NCI-H1092 treated with DMSO at 0.1 percent for 48 hours (cell line): ENCODE data around the gene KCNAB2.

Experiments
- DNase-seq: peaks from one replicate; lab custom pipeline; 2025; lab: John Stamatoyannopoulos, UW

KCNAB2 gene

GRCh38 chr1:6109688-6110087, 64.0 kb downstream of the KCNAB2 start:
- DNase-seq, result no peak

GRCh38 chr1:6110326-6110725, 64.6 kb downstream of the KCNAB2 start:
- DNase-seq, result no peak

GRCh38 chr1:6111571-6111970, 65.9 kb downstream of the KCNAB2 start:
- peak; percentile 99 for DNase-seq

GRCh38 chr1:6111991-6112689, 66.5 kb downstream of the KCNAB2 start:
- DNase-seq, result no peak

DNA sequence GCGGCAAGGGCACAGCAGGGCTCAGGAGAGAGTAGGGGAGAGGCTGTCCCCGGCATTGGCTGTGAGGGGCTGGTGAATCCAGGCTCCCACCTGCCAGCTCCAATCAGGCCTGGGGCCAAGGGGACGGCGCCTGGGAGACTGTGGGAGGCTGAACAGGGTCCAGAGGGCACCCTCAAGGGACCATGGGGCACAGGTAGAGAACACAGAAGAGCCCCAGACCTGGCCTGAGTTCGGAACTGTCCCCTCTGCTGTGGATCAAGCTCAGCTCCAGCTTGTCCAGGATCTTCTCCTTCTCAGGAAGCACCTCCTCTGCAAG, 67.0 kb downstream of the KCNAB2 start:
- no peak for DNase-seq

GRCh38 chr1:6113116-6113515, 67.4 kb downstream of the KCNAB2 start:
- DNase-seq, result no peak

DNA sequence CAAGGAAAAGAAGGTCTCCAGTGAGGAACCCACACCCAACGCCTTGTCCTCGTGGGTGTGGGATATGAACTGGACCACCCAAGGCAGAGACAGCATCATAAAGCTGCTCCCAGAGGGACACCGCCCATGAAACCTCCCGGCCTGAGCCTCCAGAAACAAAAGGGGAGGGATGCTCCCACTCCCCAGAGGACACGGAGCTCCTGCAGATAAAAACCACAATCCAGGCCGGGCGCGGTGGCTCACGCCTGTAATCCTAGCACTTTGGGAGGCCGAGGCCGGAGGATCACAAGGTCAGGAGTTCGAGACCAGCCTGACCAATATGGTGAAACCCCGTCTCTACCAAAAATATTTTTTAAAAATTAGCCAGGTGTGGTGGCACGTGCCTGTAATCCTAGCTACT, 68.1 kb downstream of the KCNAB2 start:
- no peak for DNase-seq

- DNase-seq, result no peak
Observed at GRCh38 chr1:6116137-6116536, 70.4 kb downstream of the KCNAB2 start.

GRCh38 chr1:6117064-6117463, 71.4 kb downstream of the KCNAB2 start:
- DNase-seq, result no peak

DNA sequence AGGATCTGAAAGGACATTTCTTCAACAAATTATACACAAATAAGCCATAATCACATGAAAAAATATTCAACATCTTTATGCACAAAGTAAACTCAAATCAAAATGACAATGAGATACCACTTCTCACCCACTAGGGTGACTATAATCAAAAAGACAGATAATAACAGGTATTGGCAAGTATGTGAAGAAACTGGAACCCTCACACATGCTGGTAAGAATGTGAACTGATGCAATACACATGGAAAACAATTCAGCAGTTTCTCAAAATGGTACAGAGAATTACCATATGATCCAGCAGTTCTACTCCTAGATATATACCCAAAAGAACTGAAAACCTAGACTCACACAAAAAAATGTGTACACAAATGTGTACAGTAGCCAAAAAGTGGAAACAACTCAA, 71.9 kb downstream of the KCNAB2 start:
- no peak for DNase-seq

GRCh38 chr1:6118415-6118814, 72.7 kb downstream of the KCNAB2 start:
- DNase-seq, result no peak

GRCh38 chr1:6121021-6121421, 75.3 kb downstream of the KCNAB2 start:
- DNase-seq, result no peak

DNA sequence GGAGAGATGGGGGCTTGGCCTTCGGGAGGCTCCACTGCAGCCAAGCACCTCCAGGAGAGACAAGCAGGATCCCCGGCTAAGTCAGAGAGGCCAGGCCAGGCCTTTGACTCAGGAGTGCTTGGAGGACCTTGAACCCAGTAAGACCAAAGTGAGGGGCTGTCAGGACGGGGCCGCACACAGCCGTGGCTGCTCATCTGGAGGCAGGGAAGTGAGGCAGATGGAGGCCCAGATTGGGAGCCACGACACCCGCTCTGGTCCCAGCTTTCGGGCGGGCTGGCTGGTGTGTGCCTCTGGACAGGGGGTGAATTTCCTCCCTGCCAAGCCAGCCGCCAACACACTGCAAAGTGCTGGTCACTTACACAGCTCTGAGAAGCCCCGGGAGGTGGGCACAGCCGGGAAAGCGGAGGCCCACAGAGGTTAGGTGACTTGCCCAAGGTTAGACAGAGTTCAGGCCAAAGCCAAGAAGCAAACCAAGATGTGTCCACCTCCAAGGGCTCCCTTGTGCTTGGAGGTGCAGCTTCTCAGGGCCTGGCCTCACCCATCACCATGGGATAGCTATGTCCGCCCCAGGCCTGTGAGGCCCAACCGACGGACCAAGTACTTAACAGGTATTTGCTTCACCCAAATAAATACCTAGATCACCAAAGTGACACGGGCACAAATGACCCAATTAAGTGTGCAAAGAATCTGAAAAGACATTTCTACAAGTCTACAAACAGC, 76.1 kb downstream of the KCNAB2 start:
- no peak for DNase-seq

DNA sequence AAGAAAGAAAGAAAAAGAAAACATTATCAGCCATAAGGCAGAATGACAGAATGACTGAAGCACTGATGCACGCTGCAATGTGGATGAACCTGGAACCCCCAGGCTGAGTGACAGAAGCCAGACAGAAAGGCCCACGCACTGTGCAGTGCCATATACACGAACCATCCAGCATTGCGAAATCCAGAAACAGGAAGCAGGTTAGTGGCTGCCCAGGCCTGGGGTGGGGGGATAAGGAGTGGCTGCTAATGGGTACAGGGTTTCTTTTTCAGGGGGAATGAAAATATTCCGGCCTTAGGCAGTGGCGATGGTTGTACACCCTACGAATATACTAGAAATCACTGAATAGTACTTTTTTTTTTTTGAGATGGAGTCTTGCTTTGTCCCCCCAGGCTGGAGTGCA, 77.4 kb downstream of the KCNAB2 start:
- no peak for DNase-seq

DNA sequence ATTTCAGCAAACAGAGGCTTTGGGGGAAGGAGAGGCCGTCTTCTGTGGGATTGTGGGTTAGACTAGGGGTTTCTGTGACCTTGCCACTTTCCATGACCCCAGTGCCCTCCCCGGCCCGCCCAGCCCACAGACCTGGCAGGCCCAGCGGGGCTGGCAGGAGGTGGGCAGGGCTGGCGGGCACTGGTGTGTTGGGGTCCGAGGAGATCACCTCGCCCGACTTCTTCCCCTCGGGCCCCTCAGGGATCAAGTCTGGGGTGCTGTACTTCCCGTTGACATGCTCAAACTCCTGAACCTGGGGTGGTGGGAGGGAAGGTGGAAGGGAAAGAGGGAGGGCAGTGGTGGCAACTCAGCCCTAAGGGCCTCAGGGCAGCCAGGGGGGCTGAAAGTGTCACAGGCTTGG, 78.1 kb downstream of the KCNAB2 start:
- DNase-seq, result no peak

- no peak for DNase-seq
Observed at GRCh38 chr1:6124341-6124740, 78.7 kb downstream of the KCNAB2 start.

DNA sequence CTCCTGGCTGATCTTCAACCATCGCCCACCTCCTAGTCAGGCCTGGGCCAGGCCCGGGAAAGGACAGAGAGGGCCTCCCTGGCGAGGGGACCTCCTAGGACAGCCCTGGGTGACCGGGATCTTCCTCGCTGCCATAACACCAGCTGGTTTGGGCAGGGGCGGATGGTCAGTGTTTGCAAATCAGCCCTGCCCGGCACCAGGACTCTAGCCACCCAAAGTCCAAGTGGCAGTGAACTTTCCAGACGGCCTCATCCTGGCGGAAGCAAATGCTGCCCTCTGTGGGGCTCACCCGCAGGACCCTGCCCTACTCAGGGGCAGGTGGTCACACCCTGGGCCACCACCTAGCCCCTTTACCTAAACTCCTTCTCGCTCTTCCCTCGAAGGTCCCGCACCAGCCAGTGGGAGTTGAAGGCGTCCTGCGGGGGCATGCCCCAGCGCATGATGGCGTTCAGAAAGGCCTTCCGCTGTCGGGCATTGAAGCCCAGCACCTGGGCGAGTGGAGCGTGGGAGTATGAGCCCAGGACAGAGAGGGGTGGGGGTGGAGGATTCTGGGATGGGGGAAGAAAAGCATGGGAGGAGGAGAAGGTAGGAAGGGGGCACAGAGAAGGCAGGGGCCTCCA, 79.2 kb downstream of the KCNAB2 start:
- no peak for DNase-seq

GRCh38 chr1:6125366-6125765, 79.7 kb downstream of the KCNAB2 start:
- no peak for DNase-seq

GRCh38 chr1:6126028-6126427, 80.3 kb downstream of the KCNAB2 start:
- no peak for DNase-seq

DNA sequence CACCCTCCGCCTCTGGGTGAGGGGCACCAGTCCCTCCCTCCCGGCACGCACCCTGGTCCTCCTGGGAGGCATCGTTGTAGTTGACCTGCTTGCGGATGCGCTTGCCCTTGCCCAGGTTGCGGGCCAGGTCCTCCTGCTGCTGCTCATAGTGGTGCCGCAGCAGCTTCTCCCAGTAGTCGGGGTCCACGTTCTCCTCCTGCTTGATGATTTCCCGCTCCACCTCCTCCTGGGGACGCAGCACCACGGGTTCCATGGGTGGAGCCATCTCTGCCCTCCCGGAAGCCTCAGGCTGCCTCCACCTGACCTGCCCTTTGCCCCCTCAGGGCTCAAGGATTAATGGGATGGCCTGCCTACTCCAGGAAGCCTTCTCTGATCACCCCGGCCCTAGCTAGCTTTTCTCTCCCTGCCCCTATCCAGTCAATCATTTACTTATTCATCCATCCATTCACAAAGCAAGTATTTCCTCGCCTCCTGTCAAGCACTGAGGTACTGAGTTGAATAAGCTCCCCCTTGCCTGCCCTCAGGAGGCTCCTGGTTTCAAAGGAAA, 80.9 kb downstream of the KCNAB2 start:
- no peak for DNase-seq

GRCh38 chr1:6127587-6128163, 82.0 kb downstream of the KCNAB2 start:
- DNase-seq, result peak; percentile 92

DNA sequence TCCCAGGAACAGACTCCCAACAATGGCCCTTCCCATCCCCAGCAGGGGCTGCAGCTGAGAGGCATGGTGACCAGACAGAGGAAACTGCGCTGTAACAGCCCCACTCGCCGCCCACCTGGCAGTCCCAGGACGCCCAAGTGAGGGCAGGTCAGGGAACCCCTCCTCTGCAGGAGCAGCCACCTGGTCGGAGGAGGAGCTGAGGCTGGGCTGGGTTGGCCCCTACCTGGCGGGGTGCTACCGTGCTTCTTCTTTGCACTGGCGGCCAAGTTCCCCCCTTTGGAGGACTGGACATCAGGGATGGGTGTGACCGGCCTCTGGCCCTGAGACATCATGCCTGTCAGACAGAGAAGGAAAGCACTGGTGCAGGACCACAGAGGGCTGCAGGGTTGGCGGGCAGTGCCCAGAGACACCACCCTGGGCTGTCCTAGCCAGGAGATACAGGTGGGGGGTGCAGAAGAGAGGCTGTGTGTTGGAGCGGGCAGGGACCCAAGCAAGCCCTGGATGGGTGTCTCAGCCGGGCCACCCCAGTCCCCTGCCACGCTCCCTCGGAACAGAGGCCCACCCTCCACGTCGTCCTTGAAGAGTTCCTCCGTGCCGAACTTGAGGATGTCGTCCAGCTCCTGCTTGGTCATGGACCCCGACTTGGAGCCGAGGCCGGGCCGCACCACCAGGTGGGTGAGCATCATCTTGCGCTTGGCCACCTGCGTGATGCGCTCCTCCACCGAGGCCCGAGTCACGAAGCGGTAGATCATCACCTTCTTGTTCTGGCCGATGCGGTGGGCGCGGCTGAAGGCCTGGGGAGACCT, 82.8 kb downstream of the KCNAB2 start:
- no peak for DNase-seq
